GM18507 (cell line): ENCODE results near the gene MAPT.

Source experiments
- DNase-seq: peaks from one replicate; pipeline ENCODE4 v3.0.0; 2011; ENCODE audit warnings: low read depth; ENCODE audit not compliant: insufficient read length; ENCODE audit errors: extremely low spot score
- FAIRE-seq: peaks from 2 replicates; lab custom pipeline; 2011; peaks lifted over from hg19 to GRCh38; lab: Jason Lieb, UNC

The MAPT gene

GRCh38 chr17:45979137-45979536, 84.8 kb downstream of the MAPT start:
- DNase-seq (no peak), FAIRE-seq (no peak)

- no peak for DNase-seq
- FAIRE-seq, result no peak
These were observed 86.5 kb downstream of the MAPT start for GRCh38 chr17:45980855-45981254.

GRCh38 chr17:45981306-45981705, 87.0 kb downstream of the MAPT start:
- FAIRE-seq, result no peak
- no peak for DNase-seq

GRCh38 chr17:45982791-45983613, 88.6 kb downstream of the MAPT start:
- FAIRE-seq (no peak), DNase-seq (no peak)

GRCh38 chr17:45983614-45984310, 89.4 kb downstream of the MAPT start:
- FAIRE-seq, result no peak
- no peak for DNase-seq

- DNase-seq (no peak), FAIRE-seq (no peak)
These were observed 90.0 kb downstream of the MAPT start for GRCh38 chr17:45984368-45984767.

GRCh38 chr17:45985447-45985846, 91.1 kb downstream of the MAPT start:
- DNase-seq, result no peak
- FAIRE-seq, result no peak

GRCh38 chr17:45986056-45986455, 91.7 kb downstream of the MAPT start:
- FAIRE-seq (no peak), DNase-seq (no peak)

GRCh38 chr17:45987706-45988105, 93.4 kb downstream of the MAPT start:
- FAIRE-seq, result no peak
- DNase-seq, result no peak

GRCh38 chr17:45989759-45990158, 95.4 kb downstream of the MAPT start:
- DNase-seq (no peak), FAIRE-seq (no peak)

- no peak for DNase-seq
- FAIRE-seq, result no peak
These were observed 96.5 kb downstream of the MAPT start for GRCh38 chr17:45990886-45991285.

- no peak for DNase-seq
- no peak for FAIRE-seq
These were observed 97.0 kb downstream of the MAPT start for GRCh38 chr17:45991341-45991740.

GRCh38 chr17:45992175-45992574, 97.8 kb downstream of the MAPT start:
- FAIRE-seq, result no peak
- DNase-seq, result no peak

- DNase-seq (no peak), FAIRE-seq (no peak)
These were observed 98.5 kb downstream of the MAPT start for GRCh38 chr17:45992904-45993303.

- FAIRE-seq (no peak), DNase-seq (no peak)
These were observed 99.7 kb downstream of the MAPT start for GRCh38 chr17:45993962-45994627.

- FAIRE-seq (no peak), DNase-seq (no peak)
These were observed 100.6 kb downstream of the MAPT start for GRCh38 chr17:45994987-45995386.

- DNase-seq (no peak), FAIRE-seq (no peak)
These were observed 101.4 kb downstream of the MAPT start for GRCh38 chr17:45995627-45996270.

- FAIRE-seq, result no peak
- no peak for DNase-seq
These were observed 102.1 kb downstream of the MAPT start for GRCh38 chr17:45996282-45996937.

GRCh38 chr17:45997166-45997565, 102.8 kb downstream of the MAPT start:
- DNase-seq, result no peak
- no peak for FAIRE-seq

GRCh38 chr17:45997624-45998023, 103.3 kb downstream of the MAPT start:
- DNase-seq, result no peak

More at GRCh38 chr17:45997624-45998023, 103.3 kb downstream of the MAPT start:
- FAIRE-seq, result no peak
